ENCODE data around the gene ATOH8. TPM values are rescaled to one million over a fixed set of nuclear protein-coding genes. Genes with fewer than 3 reads are reported as not detected.
"Not testable (repeated sequence)": the region's sequence is repeated elsewhere in the genome, so short reads cannot be mapped to it uniquely, and the experiment has no call there.

Gene ATOH8
- total RNA-seq, 4 donors from 2014 or later = 2.0 to 24.6 (median 7.6) TPM

DNA sequence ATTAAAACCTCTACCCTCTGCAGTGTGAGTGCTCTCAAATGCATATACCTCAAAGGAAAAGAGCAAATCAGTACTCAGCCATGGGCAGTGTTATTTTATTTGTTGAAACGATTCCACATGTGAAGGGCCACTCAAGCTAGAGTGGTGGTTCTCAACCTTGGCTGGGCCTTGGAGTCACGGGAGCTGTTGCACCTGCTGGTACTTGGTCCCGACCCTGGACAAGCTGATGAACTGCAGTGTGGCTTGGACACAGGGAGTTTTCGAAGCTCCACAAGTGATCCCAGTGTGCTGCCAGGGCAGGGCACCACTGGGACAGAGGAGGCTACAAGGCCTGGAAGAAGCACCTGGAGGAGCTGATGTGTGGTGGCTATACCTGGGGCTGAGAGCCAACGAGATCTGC, 40.0 kb upstream of the ATOH8 start:
- no peak for TF ChIP-seq POLR2A (IDR thresholded peaks at IDR 0.05)
- TF ChIP-seq CTCF (IDR thresholded peaks at IDR 0.05) = no peak
- Histone ChIP-seq H3K4me1 (peaks cover 10 to 50% (median 17%) of the 10 kb centered on the region in 3 donors), H3K36me3 (no peaks in the 10 kb centered on the region), H3K4me3 (no peak overlapping the region), H3K9me3 (no peaks in the 10 kb centered on the region), H3K27ac (peak overlapping the region in 1 of 4 donors; percentile 66), H3K27me3 (no peaks in the 10 kb centered on the region)
- DNase-seq = no peak
- WGBS, 2 donors = 70 to 91% methylated on average over 2 to 3 of the region's 5 CpGs
- intact Hi-C loops (cut with DNase I) = no loop called here

GRCh38 chr2:85714421-85714820, 39.4 kb upstream of the ATOH8 start:
- DNase-seq; H3K27me3 ChIP-seq; intact Hi-C loops (cut with DNase I); H3K9me3 ChIP-seq; H3K4me3 ChIP-seq; H3K27ac ChIP-seq; H3K36me3 ChIP-seq: not testable (repeated sequence)
- peaks cover 10 to 44% (median 17%) of the 10 kb centered on the region in 3 donors for H3K4me1 ChIP-seq
- 88 to 93% methylated on average over 7 of the region's 7 CpGs for WGBS, 2 donors

GRCh38 chr2:85714841-85715240, 39.0 kb upstream of the ATOH8 start:
- no peak for DNase-seq
- H3K27ac ChIP-seq = no peak overlapping the region
- intact Hi-C loops (cut with DNase I) = no loop called here
- TF ChIP-seq POLR2A (IDR thresholded peaks at IDR 0.05) = no peak
- TF ChIP-seq CTCF (IDR thresholded peaks at IDR 0.05) = no peak
- no peaks in the 10 kb centered on the region for H3K27me3 ChIP-seq
- WGBS, 2 donors = 73 to 77% methylated on average over 8 of the region's 8 CpGs
- peaks cover 7 to 40% (median 17%) of the 10 kb centered on the region in 3 donors for H3K4me1 ChIP-seq
- no peaks in the 10 kb centered on the region for H3K36me3 ChIP-seq
- H3K9me3 ChIP-seq = no peaks in the 10 kb centered on the region
- no peak overlapping the region for H3K4me3 ChIP-seq

DNA sequence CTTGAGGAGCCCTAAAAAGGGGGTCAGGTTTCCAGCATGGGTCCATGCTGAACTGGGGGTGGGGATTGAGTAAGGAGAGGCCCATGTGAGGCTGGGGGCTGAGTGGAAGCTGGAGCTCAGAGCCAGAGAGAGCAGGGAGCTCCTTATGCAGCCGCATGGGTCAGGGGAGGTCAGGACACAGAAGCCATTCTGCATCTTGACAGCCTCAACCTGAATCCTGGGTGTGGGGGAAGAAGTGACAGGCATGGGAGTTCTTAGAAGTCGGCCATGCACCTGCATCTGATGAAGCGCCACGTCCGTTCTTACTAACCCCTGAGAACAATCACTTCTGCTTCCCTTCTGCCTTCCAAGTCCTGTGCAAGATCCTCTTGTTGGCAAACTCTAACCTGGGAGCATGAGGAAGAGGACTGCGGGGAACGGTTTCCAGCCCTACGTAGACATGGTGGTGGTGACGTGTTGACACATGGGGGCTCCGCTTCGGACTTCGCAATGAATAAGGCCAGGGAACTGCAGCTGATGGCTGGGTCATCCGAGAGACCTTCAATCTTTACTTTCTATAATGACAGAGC, 37.4 kb upstream of the ATOH8 start:
- DNase-seq = no peak
- H3K36me3 ChIP-seq = no peaks in the 10 kb centered on the region
- no peak overlapping the region for H3K4me3 ChIP-seq
- WGBS, 2 donors = 73 to 90% methylated on average over 4 to 10 of the region's 13 CpGs
- H3K9me3 ChIP-seq = no peaks in the 10 kb centered on the region
- H3K27me3 ChIP-seq = no peaks in the 10 kb centered on the region
- no peak for TF ChIP-seq POLR2A (IDR thresholded peaks at IDR 0.05)
- TF ChIP-seq CTCF (IDR thresholded peaks at IDR 0.05) = no peak
- H3K27ac ChIP-seq = no peak overlapping the region
- peaks cover 3 to 25% (median 6%) of the 10 kb centered on the region in 3 donors for H3K4me1 ChIP-seq
- intact Hi-C loops (cut with DNase I) = no loop called here

GRCh38 chr2:85717308-85718008, 36.3 kb upstream of the ATOH8 start:
- Histone ChIP-seq H3K27ac (no peak overlapping the region), H3K4me3 (no peak overlapping the region), H3K9me3 (no peaks in the 10 kb centered on the region), H3K4me1 (peaks cover 3 to 16% (median 6%) of the 10 kb centered on the region in 3 donors), H3K27me3 (no peaks in the 10 kb centered on the region), H3K36me3 (no peaks in the 10 kb centered on the region)
- intact Hi-C loops (cut with DNase I) = no loop called here
- no peak for TF ChIP-seq CTCF (IDR thresholded peaks at IDR 0.05)
- TF ChIP-seq POLR2A (IDR thresholded peaks at IDR 0.05) = no peak
- 72 to 76% methylated on average over 15 of the region's 15 CpGs for WGBS, 2 donors
- DNase-seq = no peak

All from esophagus squamous epithelium (tissue), 5 donors.